ENCODE results near the gene UBXN7.

The UBXN7 gene

DNA sequence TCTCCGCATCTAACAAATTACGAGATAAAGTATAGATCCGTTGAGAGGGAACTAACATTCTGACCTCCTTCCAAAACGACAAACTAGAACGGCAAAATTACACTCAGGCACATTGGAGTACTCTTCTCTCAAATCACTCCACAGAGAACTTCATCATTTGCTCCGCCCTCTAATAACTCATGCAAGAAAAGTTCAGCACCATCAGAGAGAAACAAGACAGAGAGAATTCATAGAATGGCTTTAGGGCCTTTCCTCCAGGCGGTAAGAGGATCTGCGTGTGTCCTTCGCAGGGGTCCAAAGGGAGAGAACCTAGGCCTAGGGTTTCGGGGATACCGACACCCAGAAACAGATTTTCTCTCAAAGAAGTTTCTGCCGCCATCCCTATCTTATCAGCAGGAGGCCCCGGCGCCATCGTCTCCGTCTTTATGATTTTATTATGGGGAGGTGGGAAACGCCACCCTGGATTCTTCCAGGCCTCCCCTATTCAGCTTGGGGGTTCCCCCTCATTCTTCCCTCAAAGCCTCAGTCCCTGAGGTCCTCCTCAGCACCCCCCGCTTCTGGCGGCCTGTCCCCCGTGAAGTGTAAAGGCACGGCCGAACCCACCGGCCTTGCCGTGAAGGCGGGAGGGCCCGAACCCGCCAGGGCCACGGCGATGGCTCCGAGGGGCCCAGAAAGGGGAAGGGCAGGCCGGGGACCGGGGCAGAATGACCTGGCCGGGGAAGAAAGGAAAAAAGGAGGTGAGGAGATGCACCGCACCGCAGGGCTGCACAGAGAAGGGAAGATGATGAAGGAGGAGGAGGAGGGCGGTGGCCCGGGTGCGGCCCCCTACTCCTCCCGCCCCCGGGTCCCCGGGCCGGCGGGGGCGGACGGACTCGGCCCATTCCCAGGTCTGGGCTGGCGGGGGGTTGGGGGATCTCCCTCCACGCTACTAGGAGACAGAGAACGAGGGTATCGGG lies 768 bp downstream of the UBXN7 start (continued):
- TF ChIP-seq SP7 (tag by site-specific recombination; IDR thresholded peaks at IDR 0.05), result 0 out of 2 replicates have a peak, but pooled peaks have one; percentile 18
- no peak for TF ChIP-seq SCRT1 (tag by site-specific recombination; IDR thresholded peaks at IDR 0.05; ENCODE audit: borderline replicate concordance)
- TF ChIP-seq SP2 (tag by site-specific recombination; IDR thresholded peaks at IDR 0.05), result peak; percentile 52
- no peak for TF ChIP-seq ZNF202 (tag by site-specific recombination; IDR thresholded peaks at IDR 0.05; ENCODE audit: borderline replicate concordance)
- TF ChIP-seq ZNF292 (tag by site-specific recombination; IDR thresholded peaks at IDR 0.05; ENCODE audit: borderline replicate concordance, low read depth), result no peak
- TF ChIP-seq KLF8 (tag by site-specific recombination; IDR thresholded peaks at IDR 0.05), result peak; percentile 41; the same call in 1 of the 2 replicates
- TF ChIP-seq ZNF24 (tag by site-specific recombination; IDR thresholded peaks at IDR 0.05), result no peak
- no peak for TF ChIP-seq ZNF416 (tag by site-specific recombination; IDR thresholded peaks at IDR 0.05)
- peak; percentile 90 for TF ChIP-seq EGR2 (tag by site-specific recombination; IDR thresholded peaks at IDR 0.05; ENCODE audit: low read depth)
- no peak for TF ChIP-seq RBAK (tag by site-specific recombination; IDR thresholded peaks at IDR 0.05)
- TF ChIP-seq ZIC2 (tag by site-specific recombination; IDR thresholded peaks at IDR 0.05), result peak; percentile 34
- TF ChIP-seq, protein P1, sequence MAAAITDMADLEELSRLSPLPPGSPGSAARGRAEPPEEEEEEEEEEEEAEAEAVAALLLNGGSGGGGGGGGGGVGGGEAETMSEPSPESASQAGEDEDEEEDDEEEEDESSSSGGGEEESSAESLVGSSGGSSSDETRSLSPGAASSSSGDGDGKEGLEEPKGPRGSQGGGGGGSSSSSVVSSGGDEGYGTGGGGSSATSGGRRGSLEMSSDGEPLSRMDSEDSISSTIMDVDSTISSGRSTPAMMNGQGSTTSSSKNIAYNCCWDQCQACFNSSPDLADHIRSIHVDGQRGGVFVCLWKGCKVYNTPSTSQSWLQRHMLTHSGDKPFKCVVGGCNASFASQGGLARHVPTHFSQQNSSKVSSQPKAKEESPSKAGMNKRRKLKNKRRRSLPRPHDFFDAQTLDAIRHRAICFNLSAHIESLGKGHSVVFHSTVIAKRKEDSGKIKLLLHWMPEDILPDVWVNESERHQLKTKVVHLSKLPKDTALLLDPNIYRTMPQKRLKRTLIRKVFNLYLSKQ (tag by site-specific recombination; IDR thresholded peaks at IDR 0.05; ENCODE audit: borderline replicate concordance), result no peak
- TF ChIP-seq ZNF140 (tag by site-specific recombination; IDR thresholded peaks at IDR 0.05), result no peak
- no peak for TF ChIP-seq ZNF830 (tag by site-specific recombination; IDR thresholded peaks at IDR 0.05; ENCODE audit: low read depth)
- no peak for TF ChIP-seq ZNF121 (tag by site-specific recombination; IDR thresholded peaks at IDR 0.05)
- TF ChIP-seq, protein P2, sequence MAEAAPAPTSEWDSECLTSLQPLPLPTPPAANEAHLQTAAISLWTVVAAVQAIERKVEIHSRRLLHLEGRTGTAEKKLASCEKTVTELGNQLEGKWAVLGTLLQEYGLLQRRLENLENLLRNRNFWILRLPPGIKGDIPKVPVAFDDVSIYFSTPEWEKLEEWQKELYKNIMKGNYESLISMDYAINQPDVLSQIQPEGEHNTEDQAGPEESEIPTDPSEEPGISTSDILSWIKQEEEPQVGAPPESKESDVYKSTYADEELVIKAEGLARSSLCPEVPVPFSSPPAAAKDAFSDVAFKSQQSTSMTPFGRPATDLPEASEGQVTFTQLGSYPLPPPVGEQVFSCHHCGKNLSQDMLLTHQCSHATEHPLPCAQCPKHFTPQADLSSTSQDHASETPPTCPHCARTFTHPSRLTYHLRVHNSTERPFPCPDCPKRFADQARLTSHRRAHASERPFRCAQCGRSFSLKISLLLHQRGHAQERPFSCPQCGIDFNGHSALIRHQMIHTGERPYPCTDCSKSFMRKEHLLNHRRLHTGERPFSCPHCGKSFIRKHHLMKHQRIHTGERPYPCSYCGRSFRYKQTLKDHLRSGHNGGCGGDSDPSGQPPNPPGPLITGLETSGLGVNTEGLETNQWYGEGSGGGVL (tag by site-specific recombination; IDR thresholded peaks at IDR 0.05), result peak; percentile 66
- no peak for TF ChIP-seq ZNF664 (tag by site-specific recombination; IDR thresholded peaks at IDR 0.05)
- no peak for TF ChIP-seq ZNF785 (tag by site-specific recombination; IDR thresholded peaks at IDR 0.05)
- TF ChIP-seq ZNF623 (tag by site-specific recombination; IDR thresholded peaks at IDR 0.05), result no peak
- no peak for TF ChIP-seq ZNF132 (tag by site-specific recombination; IDR thresholded peaks at IDR 0.05; ENCODE audit: borderline replicate concordance)
- TF ChIP-seq MZF1 (tag by site-specific recombination; IDR thresholded peaks at IDR 0.05; ENCODE audit: borderline replicate concordance), result no peak
- TF ChIP-seq ZNF473 (tag by site-specific recombination; IDR thresholded peaks at IDR 0.05), result no peak
- no peak for TF ChIP-seq ZNF391 (tag by site-specific recombination; IDR thresholded peaks at IDR 0.05; ENCODE audit: borderline replicate concordance, low read depth)
- TF ChIP-seq, protein P3, sequence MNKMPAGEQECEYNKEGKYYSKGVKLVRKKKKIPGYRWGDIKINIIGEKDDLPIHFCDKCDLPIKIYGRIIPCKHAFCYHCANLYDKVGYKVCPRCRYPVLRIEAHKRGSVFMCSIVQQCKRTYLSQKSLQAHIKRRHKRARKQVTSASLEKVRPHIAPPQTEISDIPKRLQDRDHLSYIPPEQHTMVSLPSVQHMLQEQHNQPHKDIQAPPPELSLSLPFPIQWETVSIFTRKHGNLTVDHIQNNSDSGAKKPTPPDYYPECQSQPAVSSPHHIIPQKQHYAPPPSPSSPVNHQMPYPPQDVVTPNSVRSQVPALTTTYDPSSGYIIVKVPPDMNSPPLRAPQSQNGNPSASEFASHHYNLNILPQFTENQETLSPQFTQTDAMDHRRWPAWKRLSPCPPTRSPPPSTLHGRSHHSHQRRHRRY (tag by site-specific recombination; IDR thresholded peaks at IDR 0.05), result no peak
- no peak for TF ChIP-seq ZNF555 (tag by site-specific recombination; conservative IDR thresholded peaks at IDR 0.05)
- TF ChIP-seq ZNF561 (tag by site-specific recombination; IDR thresholded peaks at IDR 0.05; ENCODE audit: borderline replicate concordance), result no peak
- 0 out of 2 replicates have a peak, but pooled peaks have one; percentile 22 for TF ChIP-seq ZNF610 (tag by site-specific recombination; IDR thresholded peaks at IDR 0.05; ENCODE audit: borderline replicate concordance)
- no peak for TF ChIP-seq ZNF510 (tag by site-specific recombination; IDR thresholded peaks at IDR 0.05; ENCODE audit: insufficient replicate concordance)
- TF ChIP-seq ZNF211 (tag by site-specific recombination; IDR thresholded peaks at IDR 0.05; ENCODE audit: low read depth), result no peak
- TF ChIP-seq IKZF3 (tag by site-specific recombination; IDR thresholded peaks at IDR 0.05), result no peak
- peak; percentile 16; the same call in 1 of the 2 replicates for TF ChIP-seq ZNF596 (tag by site-specific recombination; IDR thresholded peaks at IDR 0.05)
- no peak for TF ChIP-seq ZNF311 (tag by site-specific recombination; IDR thresholded peaks at IDR 0.05; ENCODE audit: borderline replicate concordance)
- TF ChIP-seq ZNF560 (tag by site-specific recombination; IDR thresholded peaks at IDR 0.05; ENCODE audit: borderline replicate concordance), result no peak
- TF ChIP-seq, protein P4, sequence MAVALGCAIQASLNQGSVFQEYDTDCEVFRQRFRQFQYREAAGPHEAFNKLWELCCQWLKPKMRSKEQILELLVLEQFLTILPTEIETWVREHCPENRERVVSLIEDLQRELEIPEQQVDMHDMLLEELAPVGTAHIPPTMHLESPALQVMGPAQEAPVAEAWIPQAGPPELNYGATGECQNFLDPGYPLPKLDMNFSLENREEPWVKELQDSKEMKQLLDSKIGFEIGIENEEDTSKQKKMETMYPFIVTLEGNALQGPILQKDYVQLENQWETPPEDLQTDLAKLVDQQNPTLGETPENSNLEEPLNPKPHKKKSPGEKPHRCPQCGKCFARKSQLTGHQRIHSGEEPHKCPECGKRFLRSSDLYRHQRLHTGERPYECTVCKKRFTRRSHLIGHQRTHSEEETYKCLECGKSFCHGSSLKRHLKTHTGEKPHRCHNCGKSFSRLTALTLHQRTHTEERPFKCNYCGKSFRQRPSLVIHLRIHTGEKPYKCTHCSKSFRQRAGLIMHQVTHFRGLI (tag by site-specific recombination; IDR thresholded peaks at IDR 0.05), result no peak
- TF ChIP-seq GFI1B (tag by site-specific recombination; IDR thresholded peaks at IDR 0.05), result 0 out of 2 replicates have a peak, but pooled peaks have one; percentile 3

All from HEK293 (cell line).